Activated CD4-positive, alpha-beta memory T cell treated with anti-CD3 and anti-CD28 coated beads for 36 hours (primary cell): ENCODE data around the gene COMMD1. TPM values are rescaled to one million over a fixed set of nuclear protein-coding genes. Genes with fewer than 3 reads are reported as not detected.
"Not testable (repeated sequence)": the region's sequence is repeated elsewhere in the genome, so short reads cannot be mapped to it uniquely, and the experiment has no call there.

Experiments used
- CTCF ChIA-PET: fragments of 350-600 bp; sonication (Branson Sonifier 250); formaldehyde crosslinking; loops from one replicate; lab custom pipeline; 2021; ENCODE audit warnings: antibody characterized with exemption, inconsistent platforms; lab: Charles Lee
- POLR2A ChIA-PET: fragments of 350-600 bp; sonication (Branson Sonifier 250); formaldehyde crosslinking; loops from one replicate; lab custom pipeline; 2021; ENCODE audit warnings: antibody characterized with exemption; lab: Charles Lee
- DNase-seq: peaks from one replicate; pipeline ENCODE4 v3.0.0-alpha.2; 2020
- H3K27ac Mint-ChIP-seq: one replicate; pipeline ENCODE4 v1.8.0; 2021; ENCODE audit warnings: mixed read lengths
- H3K27me3 Mint-ChIP-seq: one replicate; pipeline ENCODE4 v1.8.0; 2021; ENCODE audit warnings: mixed read lengths
- H3K36me3 Mint-ChIP-seq: one replicate; pipeline ENCODE4 v1.8.0; 2021; ENCODE audit warnings: mixed read lengths
- H3K4me1 Mint-ChIP-seq: one replicate; pipeline ENCODE4 v1.8.0; 2021; ENCODE audit warnings: low read depth, mixed read lengths
- H3K4me3 Mint-ChIP-seq: one replicate; pipeline ENCODE4 v1.8.0; 2021; ENCODE audit warnings: mild to moderate bottlenecking, mixed read lengths
- H3K9me3 Mint-ChIP-seq: one replicate; pipeline ENCODE4 v1.8.0; 2021; ENCODE audit warnings: mixed read lengths
- intact Hi-C: fragments of 100-400 bp; cut with micrococcal nuclease; formaldehyde crosslinking; loops from one replicate; pipeline ENCODE4 v1.15.1; 2023
- total RNA-seq, 2 experiments: library from RNA; stranded (reverse); gene quantifications; one replicate each; pipeline ENCODE4 v1.2.3, GENCODE V29; 2021

COMMD1 gene
- total RNA-seq, 2 experiments from 2014 or later = 33.0 to 33.8 TPM

- no peaks in the 10 kb centered on the region for H3K36me3 Mint-ChIP-seq
- no peaks in the 10 kb centered on the region for H3K9me3 Mint-ChIP-seq
- no peaks in the 10 kb centered on the region for H3K4me1 Mint-ChIP-seq
- CTCF ChIA-PET = no interaction called here
- H3K4me3 Mint-ChIP-seq = no peak overlapping the region
- H3K27me3 Mint-ChIP-seq = no peaks in the 10 kb centered on the region
- POLR2A ChIA-PET = no interaction called here
- DNase-seq = no peak
- H3K27ac Mint-ChIP-seq = no peak overlapping the region
- intact Hi-C loops = no loop called here
Measured at GRCh38 chr2:62110415-62111025, 205.0 kb downstream of the COMMD1 start.

- no peak for DNase-seq
- no peaks in the 10 kb centered on the region for H3K4me1 Mint-ChIP-seq
- H3K27ac Mint-ChIP-seq = no peak overlapping the region
- ChIA-PET POLR2A (no interaction called here), CTCF (no interaction called here)
- H3K4me3 Mint-ChIP-seq = no peak overlapping the region
- no peaks in the 10 kb centered on the region for H3K27me3 Mint-ChIP-seq
- intact Hi-C loops = no loop called here
- H3K36me3 Mint-ChIP-seq = no peaks in the 10 kb centered on the region
- H3K9me3 Mint-ChIP-seq = no peaks in the 10 kb centered on the region
Measured at GRCh38 chr2:62112179-62112578, 206.7 kb downstream of the COMMD1 start.

- intact Hi-C loops = no loop called here
- ChIA-PET CTCF (no interaction called here), POLR2A (no interaction called here)
- DNase-seq = no peak
- no peaks in the 10 kb centered on the region for H3K9me3 Mint-ChIP-seq
- no peaks in the 10 kb centered on the region for H3K4me1 Mint-ChIP-seq
- H3K4me3 Mint-ChIP-seq = no peak overlapping the region
- no peaks in the 10 kb centered on the region for H3K36me3 Mint-ChIP-seq
- no peak overlapping the region for H3K27ac Mint-ChIP-seq
- no peaks in the 10 kb centered on the region for H3K27me3 Mint-ChIP-seq
Measured at GRCh38 chr2:62114564-62114963, 209.1 kb downstream of the COMMD1 start.

GRCh38 chr2:62116983-62117382 is 211.5 kb downstream of the COMMD1 start:
- ChIA-PET CTCF (no interaction called here), POLR2A (interaction anchor here (0.6 kb wide), 1 partner anchor 284 kb away, joined by 3 read pairs; no protein-coding TSS in a partner anchor)
- Mint-ChIP-seq H3K36me3 (no peaks in the 10 kb centered on the region), H3K27ac (no peak overlapping the region), H3K27me3 (no peaks in the 10 kb centered on the region), H3K4me1 (no peaks in the 10 kb centered on the region), H3K9me3 (no peaks in the 10 kb centered on the region), H3K4me3 (no peak overlapping the region)
- DNase-seq = no peak
- intact Hi-C loops = no loop called here

GRCh38 chr2:62118160-62118559 is 212.7 kb downstream of the COMMD1 start:
- no peaks in the 10 kb centered on the region for H3K4me1 Mint-ChIP-seq
- no peaks in the 10 kb centered on the region for H3K27me3 Mint-ChIP-seq
- ChIA-PET CTCF (no interaction called here), POLR2A (no interaction called here)
- DNase-seq = no peak
- H3K27ac Mint-ChIP-seq = no peak overlapping the region
- no peaks in the 10 kb centered on the region for H3K9me3 Mint-ChIP-seq
- intact Hi-C loops = no loop called here
- no peaks in the 10 kb centered on the region for H3K36me3 Mint-ChIP-seq
- no peak overlapping the region for H3K4me3 Mint-ChIP-seq

- Mint-ChIP-seq H3K27me3 (no peaks in the 10 kb centered on the region), H3K27ac (no peak overlapping the region), H3K36me3 (no peaks in the 10 kb centered on the region), H3K9me3 (no peaks in the 10 kb centered on the region), H3K4me1 (no peaks in the 10 kb centered on the region), H3K4me3 (no peak overlapping the region)
- CTCF ChIA-PET = no interaction called here
- POLR2A ChIA-PET = no interaction called here
- intact Hi-C loops = no loop called here
- DNase-seq = no peak
Measured at GRCh38 chr2:62119311-62119974, 214.0 kb downstream of the COMMD1 start.

- H3K4me1 Mint-ChIP-seq, H3K4me3 Mint-ChIP-seq, H3K9me3 Mint-ChIP-seq, H3K27ac Mint-ChIP-seq, CTCF ChIA-PET, H3K27me3 Mint-ChIP-seq, H3K36me3 Mint-ChIP-seq, intact Hi-C loops, DNase-seq, POLR2A ChIA-PET: not testable (repeated sequence)
Measured at GRCh38 chr2:62126239-62126638, 220.8 kb downstream of the COMMD1 start.

- Mint-ChIP-seq H3K36me3 (peaks cover 5% of the 10 kb centered on the region), H3K4me1 (no peaks in the 10 kb centered on the region), H3K4me3 (no peak overlapping the region), H3K27me3 (no peaks in the 10 kb centered on the region), H3K9me3 (no peaks in the 10 kb centered on the region), H3K27ac (no peak overlapping the region)
- ChIA-PET POLR2A (interaction anchor here (0.6 kb wide), 1 partner anchor 96 kb away, joined by 3 read pairs; no protein-coding TSS in a partner anchor), CTCF (interaction anchor here (0.6 kb wide), 1 partner anchor 26 kb away, joined by 3 read pairs; no protein-coding TSS in a partner anchor)
- intact Hi-C loops = no loop called here
- no peak for DNase-seq
Measured at GRCh38 chr2:62133320-62133823, 227.9 kb downstream of the COMMD1 start.

- DNase-seq = no peak
- POLR2A ChIA-PET = no interaction called here
- no peaks in the 10 kb centered on the region for H3K27me3 Mint-ChIP-seq
- no peak overlapping the region for H3K4me3 Mint-ChIP-seq
- H3K27ac Mint-ChIP-seq = no peak overlapping the region
- CTCF ChIA-PET = no interaction called here
- intact Hi-C loops = no loop called here
- no peaks in the 10 kb centered on the region for H3K4me1 Mint-ChIP-seq
- H3K9me3 Mint-ChIP-seq = no peaks in the 10 kb centered on the region
- peaks cover 9% of the 10 kb centered on the region for H3K36me3 Mint-ChIP-seq
Measured at GRCh38 chr2:62136956-62137830, 231.7 kb downstream of the COMMD1 start.

- Mint-ChIP-seq H3K9me3 (no peaks in the 10 kb centered on the region), H3K36me3 (peaks cover 9% of the 10 kb centered on the region), H3K4me1 (no peaks in the 10 kb centered on the region), H3K27ac (no peak overlapping the region), H3K4me3 (no peak overlapping the region), H3K27me3 (no peaks in the 10 kb centered on the region)
- ChIA-PET POLR2A (no interaction called here), CTCF (no interaction called here)
- DNase-seq = no peak
- intact Hi-C loops = no loop called here
Measured at GRCh38 chr2:62140426-62141141, 235.1 kb downstream of the COMMD1 start.

- intact Hi-C loops = no loop called here
- Mint-ChIP-seq H3K4me3 (no peak overlapping the region), H3K4me1 (no peaks in the 10 kb centered on the region), H3K27me3 (no peaks in the 10 kb centered on the region), H3K36me3 (peaks cover 4% of the 10 kb centered on the region), H3K27ac (no peak overlapping the region), H3K9me3 (no peaks in the 10 kb centered on the region)
- ChIA-PET CTCF (no interaction called here), POLR2A (no interaction called here)
- no peak for DNase-seq
Measured at GRCh38 chr2:62141142-62141740, 235.8 kb downstream of the COMMD1 start.
